Caco-2 (cell line): ENCODE data around the gene DNAJB4. TPM values are rescaled to one million over a fixed set of nuclear protein-coding genes. Genes with fewer than 3 reads are reported as not detected.

Experiments used
- BruUV-seq: library from RNA; stranded (reverse); fragments of 400-500 nt; replicated peaks from 2 replicates; lab custom pipeline; 2021; lab: Mats Ljungman, UMichigan
- CTCF ChIA-PET: fragments of 300-600 bp; sonication (Branson Sonifier 250); formaldehyde crosslinking; loops from one replicate; lab custom pipeline; 2022; ENCODE audit warnings: antibody characterized with exemption; lab: Charles Lee
- POLR2A ChIA-PET: fragments of 300-600 bp; sonication (Branson Sonifier 250); formaldehyde crosslinking; loops from one replicate; lab custom pipeline; 2022; ENCODE audit warnings: antibody characterized with exemption; lab: Charles Lee
- DNase-seq, 2 experiments: peaks; one replicate each; pipeline versions ENCODE4 v3.0.0 to v3.0.0-alpha.2; 2020 to 2022
- H3K27me3 ChIP-seq: replicated peaks from 2 replicates; pipeline ENCODE4 v1.6.0; 2011; ENCODE audit warnings: low read length; ENCODE audit not compliant: control insufficient read depth, insufficient read depth
- H3K36me3 ChIP-seq: 2 replicates; pipeline ENCODE4 v1.5.1; 2011; ENCODE audit warnings: low read length; ENCODE audit not compliant: control insufficient read depth, insufficient read depth
- H3K4me1 ChIP-seq: fragments of 250-450 bp; sonication (Bioruptor Pico); 2 replicates; pipeline ENCODE4 v1.5.1; 2020; ENCODE audit warnings: mild to moderate bottlenecking
- H3K4me3 ChIP-seq: 2 replicates; pipeline ENCODE4 v1.5.1; 2011; ENCODE audit warnings: low read depth, mild to moderate bottlenecking, control low read depth, low read length
- H3K9me3 ChIP-seq: fragments of 250-450 bp; sonication (Bioruptor Pico); 2 replicates; pipeline ENCODE4 v1.5.1; 2020; ENCODE audit warnings: mild to moderate bottlenecking, moderate library complexity
- H3K27ac Mint-ChIP-seq: one replicate; pipeline ENCODE4 v1.8.0; 2022; ENCODE audit warnings: mixed read lengths; ENCODE audit not compliant: unreplicated experiment
- H3K27me3 Mint-ChIP-seq: one replicate; pipeline ENCODE4 v1.8.0; 2022; ENCODE audit warnings: mixed read lengths; ENCODE audit not compliant: insufficient read depth, unreplicated experiment
- H3K36me3 Mint-ChIP-seq: one replicate; pipeline ENCODE4 v1.8.0; 2022; ENCODE audit warnings: mild to moderate bottlenecking, mixed read lengths; ENCODE audit not compliant: insufficient read depth, unreplicated experiment
- H3K4me1 Mint-ChIP-seq: one replicate; pipeline ENCODE4 v1.8.0; 2022; ENCODE audit warnings: low read depth, mixed read lengths; ENCODE audit not compliant: unreplicated experiment
- H3K4me3 Mint-ChIP-seq: one replicate; pipeline ENCODE4 v1.8.0; 2022; ENCODE audit warnings: mild to moderate bottlenecking, moderate library complexity, mixed read lengths; ENCODE audit not compliant: unreplicated experiment
- H3K9me3 Mint-ChIP-seq: one replicate; pipeline ENCODE4 v1.8.0; 2022; ENCODE audit warnings: mixed read lengths; ENCODE audit not compliant: unreplicated experiment
- CTCF ChIP-seq, 2 experiments: fragments of 200-600 bp in 1 of 2; IDR thresholded peaks; 1 replicate in 1 of 2; 2 replicates in 1 of 2; pipeline versions ENCODE4 v1.5.1 to v1.8.0; 2011 to 2022; ENCODE audit warnings: antibody characterized with exemption in 1 of 2, control low read depth in 1 of 2, inconsistent platforms in 1 of 2, low read depth in 1 of 2, low read length in 1 of 2, mild to moderate bottlenecking in 1 of 2, moderate library complexity in 1 of 2; ENCODE audit not compliant: insufficient read depth in 1 of 2, severe bottlenecking in 1 of 2, unreplicated experiment in 1 of 2
- intact Hi-C: fragments of 100-400 bp; cut with micrococcal nuclease; formaldehyde crosslinking; loops from one replicate; pipeline ENCODE4 v1.10.0; 2022; ENCODE audit not compliant: unreplicated experiment
- total RNA-seq: library from RNA; stranded (reverse); gene quantifications from 2 replicates; pipeline ENCODE4 v1.2.3, GENCODE V29; 2022

The DNAJB4 gene
- total RNA-seq, 1 experiment from 2014 or later: 6.5 TPM

- peaks cover 16% of the 10 kb centered on the region for H3K4me1 ChIP-seq
- H3K4me3 ChIP-seq: no peak overlapping the region; the same call in 1 of the 2 replicates
- peaks cover 5% of the 10 kb centered on the region for H3K36me3 Mint-ChIP-seq
- H3K36me3 ChIP-seq: no peaks in the 10 kb centered on the region
- POLR2A ChIA-PET: no interaction called here
- H3K9me3 Mint-ChIP-seq: no peaks in the 10 kb centered on the region
- H3K4me1 Mint-ChIP-seq: peaks cover 7% of the 10 kb centered on the region
- H3K4me3 Mint-ChIP-seq: peak overlapping the region; percentile 64
- no peaks in the 10 kb centered on the region for H3K27me3 Mint-ChIP-seq
- CTCF ChIA-PET: no interaction called here
- no peak for TF ChIP-seq CTCF (IDR thresholded peaks at IDR 0.05; ENCODE audit: insufficient read depth in 1 of 2, low read depth in 1 of 2, low read length in 1 of 2, severe bottlenecking in 1 of 2, unreplicated experiment in 1 of 2)
- H3K9me3 ChIP-seq: no peaks in the 10 kb centered on the region
- DNase-seq: no peak
- peak overlapping the region; percentile 83 for H3K27ac Mint-ChIP-seq
- BruUV-seq: no TSS peak
- intact Hi-C loops: no loop called here
- H3K27me3 ChIP-seq: no peaks in the 10 kb centered on the region
These were observed 20.8 kb upstream of the DNAJB4 start for GRCh38 chr1:77983997-77984355.

- CTCF ChIA-PET: no interaction called here
- no peaks in the 10 kb centered on the region for H3K9me3 Mint-ChIP-seq
- no peaks in the 10 kb centered on the region for H3K27me3 Mint-ChIP-seq
- POLR2A ChIA-PET: no interaction called here
- TF ChIP-seq CTCF (IDR thresholded peaks at IDR 0.05; ENCODE audit: insufficient read depth in 1 of 2, low read depth in 1 of 2, low read length in 1 of 2, severe bottlenecking in 1 of 2, unreplicated experiment in 1 of 2): no peak
- intact Hi-C loops: no loop called here
- H3K4me1 Mint-ChIP-seq: peaks cover 7% of the 10 kb centered on the region
- Histone ChIP-seq H3K4me1 (peaks cover 16% of the 10 kb centered on the region), H3K27me3 (no peaks in the 10 kb centered on the region), H3K4me3 (no peak overlapping the region), H3K36me3 (no peaks in the 10 kb centered on the region), H3K9me3 (no peaks in the 10 kb centered on the region)
- no peak for DNase-seq
- H3K4me3 Mint-ChIP-seq: no peak overlapping the region
- H3K27ac Mint-ChIP-seq: no peak overlapping the region
- H3K36me3 Mint-ChIP-seq: peaks cover 5% of the 10 kb centered on the region
- no TSS peak for BruUV-seq
These were observed 20.1 kb upstream of the DNAJB4 start for GRCh38 chr1:77984629-77985028.

GRCh38 chr1:77986810-77987209, 17.9 kb upstream of the DNAJB4 start:
- Histone ChIP-seq H3K9me3 (no peaks in the 10 kb centered on the region), H3K36me3 (no peaks in the 10 kb centered on the region), H3K27me3 (no peaks in the 10 kb centered on the region), H3K4me3 (no peak overlapping the region), H3K4me1 (peaks cover 16% of the 10 kb centered on the region)
- H3K27ac Mint-ChIP-seq: no peak overlapping the region
- ChIA-PET POLR2A (interaction anchor here (0.6 kb wide), 1 partner anchor 18 kb away, joined by 4 read pairs; the partner anchor contains the start of gene DNAJB4), CTCF (no interaction called here)
- peaks cover 7% of the 10 kb centered on the region for H3K4me1 Mint-ChIP-seq
- no peak overlapping the region for H3K4me3 Mint-ChIP-seq
- H3K36me3 Mint-ChIP-seq: peaks cover 5% of the 10 kb centered on the region
- no peak for TF ChIP-seq CTCF (IDR thresholded peaks at IDR 0.05; ENCODE audit: insufficient read depth in 1 of 2, low read depth in 1 of 2, low read length in 1 of 2, severe bottlenecking in 1 of 2, unreplicated experiment in 1 of 2)
- intact Hi-C loops: no loop called here
- H3K9me3 Mint-ChIP-seq: no peaks in the 10 kb centered on the region
- no peak for DNase-seq
- H3K27me3 Mint-ChIP-seq: no peaks in the 10 kb centered on the region
- no TSS peak for BruUV-seq
